Upper lobe of right lung (tissue), 1 donor: ENCODE results near the gene SCAPER. TPM values are rescaled to one million over a fixed set of nuclear protein-coding genes. Genes with fewer than 3 reads are reported as not detected.

Source experiments
- ATAC-seq: fragments of 200-7000 bp; cut with Tn5 transposase; one replicate; pipeline ENCODE4 v1.9.1; 2020; ENCODE audit warnings: mild to moderate bottlenecking, moderate library complexity
- DNase-seq: peaks from one replicate; pipeline ENCODE4 v3.0.0-alpha.2; 2020
- H3K27ac ChIP-seq: fragments of 200-600 bp; one replicate; pipeline ENCODE4 v1.8.0; 2022
- H3K27me3 ChIP-seq: fragments of 200-600 bp; one replicate; pipeline ENCODE4 v1.8.0; 2022; ENCODE audit warnings: mild to moderate bottlenecking
- H3K36me3 ChIP-seq: fragments of 200-600 bp; one replicate; pipeline ENCODE4 v1.8.0; 2022
- H3K4me1 ChIP-seq: fragments of 200-600 bp; one replicate; pipeline ENCODE4 v1.8.0; 2022
- H3K4me3 ChIP-seq: fragments of 200-600 bp; one replicate; pipeline ENCODE4 v1.8.0; 2022; ENCODE audit warnings: mild to moderate bottlenecking
- H3K9me3 ChIP-seq: fragments of 200-600 bp; one replicate; pipeline ENCODE4 v1.8.0; 2022
- intact Hi-C: fragments of 100-400 bp; cut with DNase I; formaldehyde crosslinking; loops from one replicate; pipeline ENCODE4 v1.11.0; 2022
- total RNA-seq: library from RNA; stranded (reverse); fragmentation: NEBNext Ultra II Directional; extraction: Animal tissue kit (Norgen Biotek cat#: 25700); gene quantifications from one replicate; pipeline ENCODE4 v1.2.1, GENCODE V29; 2021
- TF ChIP-seq, protein P1 (sequence below): fragments of 200-600 bp; IDR thresholded peaks from one replicate; pipeline ENCODE4 v1.8.0; 2022; ENCODE audit warnings: antibody characterized with exemption
- donor health status: DM: no; HTN: yes; CAD: no; lungs with severe emphysema.

The SCAPER gene
- total RNA-seq, 1 donor from 2014 or later, result 44.3 TPM

DNA sequence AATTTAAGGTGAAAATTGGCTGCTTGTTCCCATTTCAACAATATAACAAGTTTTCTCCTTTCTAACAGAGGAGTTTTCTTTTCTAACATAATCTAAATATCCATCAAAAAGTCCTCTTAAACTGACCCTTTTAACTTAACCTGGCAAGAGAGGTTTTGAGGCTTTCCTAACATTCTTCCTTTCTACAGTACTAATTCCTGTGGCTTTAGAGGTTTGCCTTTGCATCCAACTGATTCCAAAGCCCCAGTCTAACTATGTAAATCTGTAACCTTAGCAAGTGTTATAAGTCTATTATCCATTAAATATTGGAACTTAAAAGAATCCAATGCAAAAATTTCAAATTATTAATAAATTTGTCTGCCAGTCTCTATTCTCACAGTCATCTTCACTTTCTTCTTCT, 434.4 kb downstream of the SCAPER start:
- no peak for ATAC-seq
- intact Hi-C loops, result no loop called here
- DNase-seq, result no peak
- Histone ChIP-seq H3K36me3 (peaks cover 9% of the 10 kb centered on the region), H3K4me3 (no peak overlapping the region), H3K4me1 (no peaks in the 10 kb centered on the region), H3K9me3 (no peaks in the 10 kb centered on the region), H3K27me3 (no peaks in the 10 kb centered on the region), H3K27ac (no peak overlapping the region)
- TF ChIP-seq, protein P1, sequence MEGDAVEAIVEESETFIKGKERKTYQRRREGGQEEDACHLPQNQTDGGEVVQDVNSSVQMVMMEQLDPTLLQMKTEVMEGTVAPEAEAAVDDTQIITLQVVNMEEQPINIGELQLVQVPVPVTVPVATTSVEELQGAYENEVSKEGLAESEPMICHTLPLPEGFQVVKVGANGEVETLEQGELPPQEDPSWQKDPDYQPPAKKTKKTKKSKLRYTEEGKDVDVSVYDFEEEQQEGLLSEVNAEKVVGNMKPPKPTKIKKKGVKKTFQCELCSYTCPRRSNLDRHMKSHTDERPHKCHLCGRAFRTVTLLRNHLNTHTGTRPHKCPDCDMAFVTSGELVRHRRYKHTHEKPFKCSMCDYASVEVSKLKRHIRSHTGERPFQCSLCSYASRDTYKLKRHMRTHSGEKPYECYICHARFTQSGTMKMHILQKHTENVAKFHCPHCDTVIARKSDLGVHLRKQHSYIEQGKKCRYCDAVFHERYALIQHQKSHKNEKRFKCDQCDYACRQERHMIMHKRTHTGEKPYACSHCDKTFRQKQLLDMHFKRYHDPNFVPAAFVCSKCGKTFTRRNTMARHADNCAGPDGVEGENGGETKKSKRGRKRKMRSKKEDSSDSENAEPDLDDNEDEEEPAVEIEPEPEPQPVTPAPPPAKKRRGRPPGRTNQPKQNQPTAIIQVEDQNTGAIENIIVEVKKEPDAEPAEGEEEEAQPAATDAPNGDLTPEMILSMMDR, result no peak

DNA sequence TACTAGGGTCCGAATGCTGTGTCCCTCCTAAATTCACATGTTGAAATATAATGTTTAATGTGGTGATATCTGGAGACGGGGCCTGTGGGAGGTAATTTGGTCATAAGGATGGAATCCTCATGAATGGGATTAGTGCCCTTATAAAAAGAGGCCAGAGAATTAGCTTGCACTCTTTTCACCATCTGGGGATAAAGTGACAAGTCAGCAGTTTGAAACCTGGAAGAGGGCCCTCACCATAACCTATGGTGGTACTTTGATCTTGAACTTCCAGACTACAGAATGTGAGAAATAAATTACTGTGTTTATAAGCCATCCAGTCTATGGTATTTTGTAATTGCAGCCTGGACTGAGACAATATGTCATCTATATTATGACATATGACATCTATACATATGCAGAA, 436.4 kb downstream of the SCAPER start:
- H3K4me1 ChIP-seq, result no peaks in the 10 kb centered on the region
- no peaks in the 10 kb centered on the region for H3K9me3 ChIP-seq
- peaks cover 9% of the 10 kb centered on the region for H3K36me3 ChIP-seq
- DNase-seq, result no peak
- H3K27ac ChIP-seq, result no peak overlapping the region
- ATAC-seq, result no peak
- no peak overlapping the region for H3K4me3 ChIP-seq
- intact Hi-C loops, result no loop called here
- no peaks in the 10 kb centered on the region for H3K27me3 ChIP-seq
- TF ChIP-seq, protein P1, result no peak

DNA sequence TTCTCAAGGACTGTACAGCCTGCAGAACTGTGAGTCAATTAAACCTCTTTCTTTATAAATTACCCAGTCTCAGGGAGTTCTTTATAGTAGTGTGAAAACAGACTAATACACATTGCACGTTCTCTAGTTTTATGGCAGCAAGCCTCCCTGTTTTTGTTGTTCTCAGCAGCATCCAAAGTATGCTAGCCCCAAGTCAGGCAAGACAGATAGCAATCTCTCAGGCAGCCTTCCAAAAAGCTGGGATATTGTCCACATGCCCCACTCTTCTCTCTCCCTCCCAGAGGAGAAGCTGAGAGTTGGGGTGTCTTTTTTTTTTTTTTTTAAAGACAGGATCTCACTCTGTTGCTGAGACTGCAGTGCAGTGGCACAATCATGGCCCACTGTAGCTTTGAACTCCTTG, 438.0 kb downstream of the SCAPER start:
- DNase-seq (no peak), ATAC-seq (no peak)
- Histone ChIP-seq H3K4me1 (no peaks in the 10 kb centered on the region), H3K9me3 (no peaks in the 10 kb centered on the region), H3K27me3 (no peaks in the 10 kb centered on the region), H3K27ac (no peak overlapping the region), H3K4me3 (no peak overlapping the region), H3K36me3 (peaks cover 9% of the 10 kb centered on the region)
- intact Hi-C loops, result no loop called here
- TF ChIP-seq, protein P1, result no peak

DNA sequence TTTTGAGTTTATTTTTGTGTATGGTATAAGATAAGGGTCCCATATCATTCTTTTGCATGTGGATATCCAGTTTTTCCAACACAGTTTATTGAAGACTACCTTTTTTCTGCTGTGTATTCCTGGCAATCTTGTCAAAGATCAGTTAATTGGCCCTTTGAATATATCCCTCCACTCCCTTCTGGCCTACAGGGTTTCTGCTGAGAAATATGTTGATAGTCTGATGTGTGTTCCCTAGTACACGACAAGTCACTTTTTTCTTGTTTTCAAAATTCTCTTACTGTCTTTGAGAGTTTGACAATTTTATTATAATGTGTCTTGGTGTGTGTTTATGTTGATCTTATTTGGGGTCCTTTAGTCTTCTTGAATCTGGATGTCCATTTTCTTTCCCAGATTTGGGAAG, 439.4 kb downstream of the SCAPER start:
- Histone ChIP-seq H3K27ac (no peak overlapping the region), H3K36me3 (peaks cover 9% of the 10 kb centered on the region), H3K4me1 (no peaks in the 10 kb centered on the region), H3K4me3 (no peak overlapping the region), H3K27me3 (no peaks in the 10 kb centered on the region), H3K9me3 (no peaks in the 10 kb centered on the region)
- ATAC-seq (no peak), DNase-seq (no peak)
- intact Hi-C loops, result no loop called here
- TF ChIP-seq, protein P1, result no peak

DNA sequence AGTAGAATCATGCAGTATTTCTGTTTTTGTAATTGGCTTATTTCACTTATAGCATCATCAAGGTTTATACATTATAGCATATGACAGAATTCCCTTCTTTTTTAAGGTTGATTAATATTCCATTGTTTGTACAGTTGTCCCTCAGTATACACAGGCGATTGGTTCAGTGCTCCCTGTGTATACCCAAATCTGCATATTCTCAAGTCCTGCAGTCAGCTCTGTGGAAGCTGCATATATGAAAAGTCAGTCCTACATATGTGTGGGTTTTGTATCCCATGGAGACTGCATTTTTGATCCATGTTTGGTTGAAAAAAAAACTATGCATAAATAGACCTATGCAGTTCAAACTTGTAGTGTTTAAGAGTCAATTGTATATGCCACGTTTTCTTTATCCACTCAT, 440.9 kb downstream of the SCAPER start:
- intact Hi-C loops, result no loop called here
- Histone ChIP-seq H3K36me3 (no peaks in the 10 kb centered on the region), H3K9me3 (no peaks in the 10 kb centered on the region), H3K4me3 (no peak overlapping the region), H3K4me1 (no peaks in the 10 kb centered on the region), H3K27me3 (no peaks in the 10 kb centered on the region), H3K27ac (no peak overlapping the region)
- DNase-seq (no peak), ATAC-seq (no peak)
- TF ChIP-seq, protein P1, result no peak

DNA sequence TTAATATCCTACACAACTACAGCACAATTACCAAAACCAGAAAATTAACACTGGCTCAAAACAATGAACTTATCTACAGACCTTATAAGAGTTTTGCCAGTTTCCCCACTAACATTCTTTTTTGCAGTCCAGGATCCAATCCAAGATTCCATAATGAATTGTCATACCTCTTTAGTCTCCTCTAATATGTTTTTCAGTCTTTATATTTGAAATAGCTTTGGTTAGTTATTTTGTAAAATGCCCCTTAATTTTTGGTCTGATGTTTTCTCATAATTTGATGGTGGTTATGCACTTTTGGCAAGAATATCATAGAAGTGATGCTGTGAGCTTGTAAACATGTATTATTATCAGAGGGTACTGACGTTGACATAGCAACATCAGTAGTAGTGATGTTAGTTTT, 444.3 kb downstream of the SCAPER start:
- no peak for DNase-seq
- Histone ChIP-seq H3K27ac (no peak overlapping the region), H3K4me1 (no peaks in the 10 kb centered on the region), H3K4me3 (no peak overlapping the region), H3K36me3 (no peaks in the 10 kb centered on the region), H3K27me3 (no peaks in the 10 kb centered on the region), H3K9me3 (no peaks in the 10 kb centered on the region)
- ATAC-seq, result no peak
- TF ChIP-seq, protein P1, result no peak
- intact Hi-C loops, result no loop called here
